GM19438 (cell line): ENCODE results near the gene NFIA.

Source experiments
- ATAC-seq: cut with Tn5 transposase; IDR thresholded peaks from one replicate; pipeline ENCODE4 v1.9.1; 2021; ENCODE audit warnings: low read depth; ENCODE audit not compliant: unreplicated experiment

NFIA gene

GRCh38 chr1:61143821-61144424, 61.6 kb downstream of the NFIA start:
- no peak for ATAC-seq

GRCh38 chr1:61149010-61149860, 66.9 kb downstream of the NFIA start:
- no peak for ATAC-seq

GRCh38 chr1:61151565-61151964, 69.2 kb downstream of the NFIA start:
- no peak for ATAC-seq

- no peak for ATAC-seq
Observed at GRCh38 chr1:61152066-61152465, 69.7 kb downstream of the NFIA start.

- ATAC-seq: no peak
Observed at GRCh38 chr1:61152469-61153105, 70.2 kb downstream of the NFIA start.

- no peak for ATAC-seq
Observed at GRCh38 chr1:61156576-61157467, 74.5 kb downstream of the NFIA start.

- ATAC-seq: no peak
Observed at GRCh38 chr1:61157468-61157987, 75.2 kb downstream of the NFIA start.

GRCh38 chr1:61158591-61158990, 76.2 kb downstream of the NFIA start:
- ATAC-seq: no peak

GRCh38 chr1:61160526-61160925, 78.2 kb downstream of the NFIA start:
- ATAC-seq: no peak

- no peak for ATAC-seq
Observed at GRCh38 chr1:61162520-61163258, 80.3 kb downstream of the NFIA start.

- no peak for ATAC-seq
Observed at GRCh38 chr1:61163355-61163754, 81.0 kb downstream of the NFIA start.

GRCh38 chr1:61165402-61165801, 83.0 kb downstream of the NFIA start:
- ATAC-seq: no peak

- no peak for ATAC-seq
Observed at GRCh38 chr1:61167309-61167708, 84.9 kb downstream of the NFIA start.

GRCh38 chr1:61169045-61169444, 86.7 kb downstream of the NFIA start:
- no peak for ATAC-seq

GRCh38 chr1:61169634-61170033, 87.3 kb downstream of the NFIA start:
- ATAC-seq: no peak

GRCh38 chr1:61170328-61171238, 88.2 kb downstream of the NFIA start:
- ATAC-seq: no peak

- no peak for ATAC-seq
Observed at GRCh38 chr1:61171346-61171745, 89.0 kb downstream of the NFIA start.

GRCh38 chr1:61171974-61172373, 89.6 kb downstream of the NFIA start:
- no peak for ATAC-seq

GRCh38 chr1:61173118-61173517, 90.8 kb downstream of the NFIA start:
- ATAC-seq: no peak
